SU-DHL-6 (cell line): ENCODE data around the gene PLCL1.

Source experiments
- EZH2phosphoT487 ChIP-seq: fragments of 200-600 bp; sonication (generic), shearing (Covaris generic); conservative IDR thresholded peaks from 2 replicates; pipeline ENCODE4 v1.6.1; 2018; ENCODE audit warnings: mild to moderate bottlenecking, antibody characterized with exemption, low read length, moderate library complexity, mixed read lengths
- TF ChIP-seq, protein P1 (sequence below): fragments of 200-600 bp; sonication (generic); IDR thresholded peaks from one replicate; pipeline ENCODE4 v1.5.1; 2017; ENCODE audit warnings: antibody characterized with exemption, mild to moderate bottlenecking, low read length, moderate library complexity; ENCODE audit not compliant: insufficient read depth, poor library complexity, severe bottlenecking

DNA sequence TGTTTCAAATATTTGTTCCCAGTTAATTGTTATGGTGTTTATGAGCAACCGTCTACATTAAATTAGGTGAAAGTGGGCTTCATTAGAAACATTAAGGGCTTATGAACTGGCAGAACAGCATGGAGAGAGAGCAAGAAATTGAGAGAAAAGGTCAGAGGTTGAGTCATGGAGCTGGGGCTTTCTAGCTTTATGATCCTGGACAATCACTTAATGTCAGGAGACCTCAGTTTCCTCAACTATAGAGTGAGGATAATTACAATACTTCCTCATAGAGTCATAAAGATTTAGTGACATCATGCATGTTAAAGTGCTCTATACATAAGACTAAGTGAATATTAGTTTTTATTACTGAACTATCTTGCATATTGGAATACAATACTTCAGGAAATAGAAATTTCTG, 83.9 kb downstream of the PLCL1 start:
- TF ChIP-seq, protein P1, sequence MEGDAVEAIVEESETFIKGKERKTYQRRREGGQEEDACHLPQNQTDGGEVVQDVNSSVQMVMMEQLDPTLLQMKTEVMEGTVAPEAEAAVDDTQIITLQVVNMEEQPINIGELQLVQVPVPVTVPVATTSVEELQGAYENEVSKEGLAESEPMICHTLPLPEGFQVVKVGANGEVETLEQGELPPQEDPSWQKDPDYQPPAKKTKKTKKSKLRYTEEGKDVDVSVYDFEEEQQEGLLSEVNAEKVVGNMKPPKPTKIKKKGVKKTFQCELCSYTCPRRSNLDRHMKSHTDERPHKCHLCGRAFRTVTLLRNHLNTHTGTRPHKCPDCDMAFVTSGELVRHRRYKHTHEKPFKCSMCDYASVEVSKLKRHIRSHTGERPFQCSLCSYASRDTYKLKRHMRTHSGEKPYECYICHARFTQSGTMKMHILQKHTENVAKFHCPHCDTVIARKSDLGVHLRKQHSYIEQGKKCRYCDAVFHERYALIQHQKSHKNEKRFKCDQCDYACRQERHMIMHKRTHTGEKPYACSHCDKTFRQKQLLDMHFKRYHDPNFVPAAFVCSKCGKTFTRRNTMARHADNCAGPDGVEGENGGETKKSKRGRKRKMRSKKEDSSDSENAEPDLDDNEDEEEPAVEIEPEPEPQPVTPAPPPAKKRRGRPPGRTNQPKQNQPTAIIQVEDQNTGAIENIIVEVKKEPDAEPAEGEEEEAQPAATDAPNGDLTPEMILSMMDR, result no peak
- TF ChIP-seq EZH2phosphoT487, result no peak
